NCI-H1417 (cell line): ENCODE results near the gene GRM8.

ENCODE experiments used
- DNase-seq, 3 experiments: peaks; one replicate each; lab custom pipeline; 2025; lab: John Stamatoyannopoulos, UW

The GRM8 gene

GRCh38 chr7:127231415-127231814 lies 21.3 kb downstream of the GRM8 start:
- no peak for DNase-seq

- no peak for DNase-seq
These were observed 22.4 kb downstream of the GRM8 start for GRCh38 chr7:127230192-127230925.

DNA sequence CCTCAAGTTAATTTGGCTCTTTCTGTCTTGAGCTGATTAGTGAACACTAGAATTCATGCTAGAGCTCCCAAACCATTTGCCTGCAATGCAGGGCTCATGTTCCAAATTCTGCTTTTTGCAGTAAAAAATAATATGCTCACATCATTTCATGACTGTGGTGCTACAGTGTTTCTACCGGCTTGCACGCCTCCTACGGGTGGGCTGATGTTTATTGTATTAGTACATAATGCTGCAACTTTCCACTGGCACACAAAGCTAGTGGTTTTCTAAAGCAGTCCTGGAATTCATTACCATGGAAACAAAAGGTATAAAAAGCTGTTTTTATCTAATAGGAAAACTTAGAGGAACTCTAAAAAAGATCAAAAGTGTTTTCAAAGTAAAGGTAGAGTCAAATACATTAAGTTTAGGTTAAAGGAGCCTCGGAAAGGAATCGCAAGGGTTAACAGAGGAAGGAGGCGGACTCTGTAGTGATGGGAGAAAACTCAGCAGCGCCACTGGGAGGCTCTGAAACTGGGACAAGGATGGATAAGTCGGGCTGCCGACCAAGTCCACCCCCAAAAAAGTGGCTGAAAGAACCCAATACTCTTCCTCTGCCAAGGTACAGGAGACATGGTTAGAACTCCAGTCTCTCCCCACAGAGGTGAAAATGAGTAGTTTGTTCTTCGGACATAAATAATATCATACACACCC lies 25.9 kb downstream of the GRM8 start:
- DNase-seq, result no peak

- DNase-seq, result no peak
These were observed 31.0 kb downstream of the GRM8 start for GRCh38 chr7:127221731-127222130.

GRCh38 chr7:127214956-127215718 lies 37.6 kb downstream of the GRM8 start:
- DNase-seq, result no peak

GRCh38 chr7:127209886-127210285 lies 42.9 kb downstream of the GRM8 start:
- no peak for DNase-seq

GRCh38 chr7:127208860-127209259 lies 43.9 kb downstream of the GRM8 start:
- DNase-seq, result no peak

DNA sequence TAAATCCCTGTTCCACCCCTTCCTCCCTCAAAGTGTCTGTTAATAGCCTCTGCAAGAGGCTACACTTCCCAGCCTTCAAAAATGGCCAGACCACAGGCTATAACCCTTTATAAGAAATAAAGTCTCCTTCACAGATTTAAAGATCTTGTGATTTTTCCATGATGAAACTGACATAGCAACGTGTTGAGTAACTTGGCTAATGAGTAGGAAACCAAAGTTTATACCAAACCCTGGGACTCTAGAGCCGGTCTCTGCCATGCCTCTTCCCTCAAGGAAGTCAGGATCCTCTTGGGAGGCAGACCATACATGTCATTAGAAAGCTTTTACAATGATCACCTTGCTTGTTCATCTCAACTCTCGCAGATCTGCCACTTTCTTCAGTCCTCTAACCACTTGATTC lies 44.4 kb downstream of the GRM8 start:
- no peak for DNase-seq

- no peak for DNase-seq
These were observed 44.9 kb downstream of the GRM8 start for GRCh38 chr7:127207806-127208205.

GRCh38 chr7:127207230-127207629 lies 45.5 kb downstream of the GRM8 start:
- DNase-seq, result peak in 1 of 3 experiments; percentile 20

- no peak for DNase-seq
These were observed 58.2 kb downstream of the GRM8 start for GRCh38 chr7:127194571-127194970.

- DNase-seq, result peak; percentile 72 to 98 (median 94)
These were observed 62.9 kb downstream of the GRM8 start for GRCh38 chr7:127189886-127190285.

GRCh38 chr7:127189074-127189473 lies 63.7 kb downstream of the GRM8 start:
- peak; percentile 71 to 97 (median 80) for DNase-seq

GRCh38 chr7:127187740-127188139 lies 65.0 kb downstream of the GRM8 start:
- DNase-seq, result no peak

GRCh38 chr7:127186686-127187085 lies 66.1 kb downstream of the GRM8 start:
- no peak for DNase-seq

GRCh38 chr7:127177156-127177555 lies 75.6 kb downstream of the GRM8 start:
- peak in 1 of 3 experiments; percentile 37 for DNase-seq

DNA sequence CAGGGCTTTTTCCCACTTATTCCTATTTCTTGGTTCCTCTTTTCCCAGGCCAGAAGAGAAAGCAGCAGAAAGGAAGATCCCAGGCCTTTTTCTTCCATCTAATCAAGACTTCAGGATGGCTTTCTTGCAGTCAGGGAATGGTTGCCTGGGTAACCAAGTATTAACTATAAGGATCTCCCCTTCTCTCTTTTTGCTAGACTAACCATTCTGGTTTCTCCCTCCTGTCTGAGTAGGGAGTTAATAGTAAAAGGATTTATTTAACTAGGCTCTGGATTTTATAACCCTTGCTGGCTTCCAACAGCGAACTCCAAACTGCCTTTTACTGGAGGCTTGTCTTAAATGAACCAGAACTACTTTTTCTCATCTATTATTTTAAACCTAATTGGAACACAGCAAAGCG lies 90.4 kb downstream of the GRM8 start:
- DNase-seq, result no peak

DNA sequence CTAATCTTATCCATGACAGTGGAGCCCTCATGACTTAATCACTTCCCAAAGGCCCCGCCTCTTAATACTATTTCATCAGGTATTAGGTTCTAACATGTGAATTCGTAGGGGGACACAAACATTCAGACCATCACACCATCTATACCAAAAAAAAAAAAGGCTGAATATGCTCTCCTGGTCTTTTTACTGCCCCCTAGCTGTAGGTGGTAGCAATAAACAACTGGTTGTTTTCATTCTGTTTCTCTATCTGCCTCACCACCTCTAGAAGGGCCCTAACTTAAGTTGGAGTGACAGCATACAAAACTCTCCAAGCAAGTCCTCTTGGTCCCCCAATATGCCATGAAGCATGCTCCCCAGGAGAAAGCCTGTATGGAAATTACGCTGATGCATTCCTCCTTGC lies 94.1 kb downstream of the GRM8 start:
- no peak for DNase-seq

GRCh38 chr7:127154958-127155357 lies 97.8 kb downstream of the GRM8 start:
- DNase-seq, result peak in 2 of 3 experiments; percentile 60 to 88

- peak in 2 of 3 experiments; percentile 2 to 56 for DNase-seq
These were observed 98.6 kb downstream of the GRM8 start for GRCh38 chr7:127154101-127154500.

DNA sequence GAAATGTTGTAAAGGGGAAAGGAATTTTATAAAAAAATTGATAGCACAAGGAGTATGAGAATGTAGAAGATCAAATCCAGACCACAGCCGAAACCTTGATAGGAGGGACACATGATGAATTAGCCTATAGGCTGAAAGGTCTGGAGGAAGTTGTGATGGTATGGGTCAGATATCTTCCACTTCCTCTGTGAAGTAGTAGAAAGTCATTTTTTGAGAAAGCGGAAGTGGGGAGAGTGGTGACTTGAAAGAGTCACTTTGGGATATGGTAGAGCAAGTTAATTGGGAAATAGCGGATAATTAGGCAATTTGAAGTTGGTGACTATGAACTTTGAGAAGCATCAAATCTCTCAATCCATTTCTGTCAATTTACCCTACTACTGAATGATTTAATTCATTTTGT lies 99.4 kb downstream of the GRM8 start:
- no peak for DNase-seq

DNA sequence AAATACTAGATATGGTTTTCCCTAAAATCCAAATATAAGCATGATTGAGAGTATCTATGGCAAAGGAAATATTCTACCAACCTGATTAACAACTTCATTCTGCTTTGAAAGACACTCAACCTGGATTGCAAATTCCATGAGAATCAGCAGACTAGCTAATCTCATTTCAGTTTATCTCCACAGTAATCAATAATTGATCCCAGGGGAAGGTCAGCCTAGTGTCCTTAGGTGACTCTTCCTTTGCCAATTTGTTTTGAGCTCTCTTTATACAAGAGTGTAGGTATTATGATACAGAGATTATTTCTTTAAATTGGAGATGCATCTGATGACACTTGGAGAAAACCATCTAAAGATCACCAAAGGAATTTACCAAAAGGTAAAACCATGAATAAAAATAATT lies 100.3 kb downstream of the GRM8 start:
- no peak for DNase-seq

- no peak for DNase-seq
These were observed 101.4 kb downstream of the GRM8 start for GRCh38 chr7:127151379-127151778.
